ENCODE results near the gene SIPA1L2.

DNA sequence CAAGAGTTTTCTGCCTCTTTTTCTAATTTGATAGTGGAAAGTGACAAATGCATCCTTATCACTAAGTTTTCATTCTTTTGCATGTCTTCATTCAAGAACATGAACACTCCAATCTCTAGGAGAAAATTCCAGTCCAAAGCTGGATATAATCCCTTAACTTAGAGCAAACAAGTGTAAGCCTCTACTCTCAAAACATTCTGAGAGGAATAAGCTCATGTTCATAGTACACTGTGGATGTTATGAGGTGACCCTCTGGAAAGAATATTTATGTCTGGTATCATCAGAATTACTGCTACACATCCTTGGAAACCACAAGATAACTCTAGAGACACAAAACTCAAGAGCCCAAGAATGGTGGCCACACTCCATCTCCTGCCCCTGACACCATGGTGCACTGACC is 15.1 kb downstream of the SIPA1L2 start:
- TF ChIP-seq RAD21 (IDR thresholded peaks at IDR 0.05; ENCODE audit: low read depth) (no peak), EP300 (IDR thresholded peaks at IDR 0.05; ENCODE audit: borderline replicate concordance) (no peak), ZBTB7A (IDR thresholded peaks at IDR 0.05; ENCODE audit: low read depth) (no peak), NFIC (IDR thresholded peaks at IDR 0.05) (no peak), YY1 (IDR thresholded peaks at IDR 0.05; ENCODE audit: low read depth) (no peak), TCF12 (IDR thresholded peaks at IDR 0.05; ENCODE audit: low read depth) (no peak), TAF1 (IDR thresholded peaks at IDR 0.05; ENCODE audit: low read depth) (no peak), EGR1 (IDR thresholded peaks at IDR 0.05) (no peak), CREB1 (IDR thresholded peaks at IDR 0.05; ENCODE audit: low read depth) (no peak)
- TF ChIP-seq, protein P1, sequence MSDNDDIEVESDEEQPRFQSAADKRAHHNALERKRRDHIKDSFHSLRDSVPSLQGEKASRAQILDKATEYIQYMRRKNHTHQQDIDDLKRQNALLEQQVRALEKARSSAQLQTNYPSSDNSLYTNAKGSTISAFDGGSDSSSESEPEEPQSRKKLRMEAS (IDR thresholded peaks at IDR 0.05): no peak
- TF ChIP-seq, protein P2, sequence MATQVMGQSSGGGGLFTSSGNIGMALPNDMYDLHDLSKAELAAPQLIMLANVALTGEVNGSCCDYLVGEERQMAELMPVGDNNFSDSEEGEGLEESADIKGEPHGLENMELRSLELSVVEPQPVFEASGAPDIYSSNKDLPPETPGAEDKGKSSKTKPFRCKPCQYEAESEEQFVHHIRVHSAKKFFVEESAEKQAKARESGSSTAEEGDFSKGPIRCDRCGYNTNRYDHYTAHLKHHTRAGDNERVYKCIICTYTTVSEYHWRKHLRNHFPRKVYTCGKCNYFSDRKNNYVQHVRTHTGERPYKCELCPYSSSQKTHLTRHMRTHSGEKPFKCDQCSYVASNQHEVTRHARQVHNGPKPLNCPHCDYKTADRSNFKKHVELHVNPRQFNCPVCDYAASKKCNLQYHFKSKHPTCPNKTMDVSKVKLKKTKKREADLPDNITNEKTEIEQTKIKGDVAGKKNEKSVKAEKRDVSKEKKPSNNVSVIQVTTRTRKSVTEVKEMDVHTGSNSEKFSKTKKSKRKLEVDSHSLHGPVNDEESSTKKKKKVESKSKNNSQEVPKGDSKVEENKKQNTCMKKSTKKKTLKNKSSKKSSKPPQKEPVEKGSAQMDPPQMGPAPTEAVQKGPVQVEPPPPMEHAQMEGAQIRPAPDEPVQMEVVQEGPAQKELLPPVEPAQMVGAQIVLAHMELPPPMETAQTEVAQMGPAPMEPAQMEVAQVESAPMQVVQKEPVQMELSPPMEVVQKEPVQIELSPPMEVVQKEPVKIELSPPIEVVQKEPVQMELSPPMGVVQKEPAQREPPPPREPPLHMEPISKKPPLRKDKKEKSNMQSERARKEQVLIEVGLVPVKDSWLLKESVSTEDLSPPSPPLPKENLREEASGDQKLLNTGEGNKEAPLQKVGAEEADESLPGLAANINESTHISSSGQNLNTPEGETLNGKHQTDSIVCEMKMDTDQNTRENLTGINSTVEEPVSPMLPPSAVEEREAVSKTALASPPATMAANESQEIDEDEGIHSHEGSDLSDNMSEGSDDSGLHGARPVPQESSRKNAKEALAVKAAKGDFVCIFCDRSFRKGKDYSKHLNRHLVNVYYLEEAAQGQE (IDR thresholded peaks at IDR 0.05; ENCODE audit: low read depth): no peak
